Renal cortical epithelial cell (primary cell): ENCODE measurements around the gene LAMB3. TPM values are rescaled to one million over a fixed set of nuclear protein-coding genes. Genes with fewer than 3 reads are reported as not detected.

Experiments used
- total RNA-seq: library from RNA; depleted of rRNA; stranded (reverse); fragments of >200 nt; gene quantifications from 2 replicates; pipeline ENCODE4 v1.2.3, GENCODE V29; 2014

LAMB3 gene
- total RNA-seq, 1 donor from 2014 or later, result 108 TPM

Other genes starting within 250 kb of the LAMB3 start
- gene CAMK1G, start 68.7 kb downstream of the LAMB3 start, total RNA-seq, result 0.55 TPM in 1 of 2 replicates, not detected in the other
- 67.4 and 108 TPM in 2 replicates for gene G0S2, start 23.0 kb upstream of the LAMB3 start, total RNA-seq
- not detected in 2 replicates for gene HSD11B1, start 52.4 kb upstream of the LAMB3 start, total RNA-seq
- not detected in 2 replicates for gene TRAF3IP3, start 103.6 kb upstream of the LAMB3 start, total RNA-seq
- 2.9 and 16.5 TPM in 2 replicates for gene C1orf74, start 132.1 kb upstream of the LAMB3 start, total RNA-seq
- gene IRF6, start 153.7 kb upstream of the LAMB3 start, total RNA-seq, result 30.3 and 114 TPM in 2 replicates
- gene UTP25, start 175.5 kb upstream of the LAMB3 start, total RNA-seq, result 6.8 and 13.6 TPM in 2 replicates